Central memory CD8-positive, alpha-beta T cell (primary cell): ENCODE results near the gene NAV2.

Experiments used
- ATAC-seq: fragments of 150-1000 bp; cut with Tn5 transposase; replicated peaks from 2 replicates; pipeline ENCODE4 v1.10.0; 2022; ENCODE audit warnings: mild to moderate bottlenecking, moderate FRiP score, moderate number of reproducible peaks; ENCODE audit not compliant: poor library complexity, severe bottlenecking; ENCODE audit errors: extremely low read depth
- DNase-seq, 2 donors: peaks; one replicate each; pipeline ENCODE4 v3.0.0; 2021; ENCODE audit warnings: low spot score in 2 of 2
- H3K27ac Mint-ChIP-seq: one replicate; pipeline ENCODE4 v1.8.0; 2022; ENCODE audit warnings: low read depth, mild to moderate bottlenecking, moderate library complexity, mixed read lengths
- H3K27me3 Mint-ChIP-seq: one replicate; pipeline ENCODE4 v1.8.0; 2022; ENCODE audit warnings: mixed read lengths
- H3K36me3 Mint-ChIP-seq: one replicate; pipeline ENCODE4 v1.8.0; 2022; ENCODE audit warnings: mild to moderate bottlenecking, moderate library complexity, mixed read lengths; ENCODE audit not compliant: insufficient read depth
- H3K4me1 Mint-ChIP-seq: one replicate; pipeline ENCODE4 v1.8.0; 2022; ENCODE audit warnings: mixed read lengths
- H3K4me3 Mint-ChIP-seq: one replicate; pipeline ENCODE4 v1.8.0; 2022; ENCODE audit warnings: mild to moderate bottlenecking, moderate library complexity, mixed read lengths
- H3K9me3 Mint-ChIP-seq: one replicate; pipeline ENCODE4 v1.8.0; 2022; ENCODE audit warnings: mixed read lengths

NAV2 gene

DNA sequence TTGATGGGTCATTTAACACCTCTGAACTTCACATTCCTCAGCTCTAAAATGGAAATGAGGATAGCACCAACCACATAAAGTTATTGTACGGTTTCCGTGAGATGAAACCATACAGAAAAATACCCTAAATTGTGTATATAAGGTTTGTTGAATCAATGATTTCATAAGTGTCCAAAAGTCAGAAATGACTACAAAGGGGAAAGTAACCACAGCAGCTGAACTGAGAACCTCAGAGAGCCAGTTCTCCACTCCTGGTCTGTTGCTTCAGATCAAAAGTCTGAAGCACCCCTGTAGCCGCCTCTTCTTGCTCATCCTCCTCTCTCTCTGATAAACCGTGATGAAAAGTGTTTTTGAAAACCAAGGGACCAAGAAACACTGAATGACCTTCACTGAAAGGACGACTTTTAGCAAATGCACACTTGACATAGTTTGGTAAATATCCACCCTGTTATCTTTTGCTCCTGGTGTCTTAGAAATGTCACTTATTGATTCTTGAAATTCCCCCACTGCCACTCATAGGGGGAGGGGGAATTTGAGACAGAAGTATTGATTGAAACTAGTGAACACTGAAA is 194.5 kb downstream of the NAV2 start:
- Mint-ChIP-seq H3K36me3 (no peaks in the 10 kb centered on the region), H3K27ac (no peak overlapping the region), H3K9me3 (no peaks in the 10 kb centered on the region), H3K4me1 (no peaks in the 10 kb centered on the region), H3K4me3 (no peak overlapping the region), H3K27me3 (peaks cover 8% of the 10 kb centered on the region)
- ATAC-seq (no peak), DNase-seq (no peak)

- ATAC-seq (no peak), DNase-seq (no peak)
- no peaks in the 10 kb centered on the region for H3K36me3 Mint-ChIP-seq
- peaks cover 8% of the 10 kb centered on the region for H3K27me3 Mint-ChIP-seq
- H3K4me1 Mint-ChIP-seq = no peaks in the 10 kb centered on the region
- no peak overlapping the region for H3K4me3 Mint-ChIP-seq
- no peaks in the 10 kb centered on the region for H3K9me3 Mint-ChIP-seq
- H3K27ac Mint-ChIP-seq = no peak overlapping the region
Measured at GRCh38 chr11:19907839-19908238, 195.2 kb downstream of the NAV2 start.

GRCh38 chr11:19910931-19911330 is 198.3 kb downstream of the NAV2 start:
- Mint-ChIP-seq H3K9me3 (no peaks in the 10 kb centered on the region), H3K4me3 (no peak overlapping the region), H3K4me1 (no peaks in the 10 kb centered on the region), H3K27ac (no peak overlapping the region), H3K27me3 (peaks cover 22% of the 10 kb centered on the region), H3K36me3 (no peaks in the 10 kb centered on the region)
- ATAC-seq = no peak
- DNase-seq = no peak

DNA sequence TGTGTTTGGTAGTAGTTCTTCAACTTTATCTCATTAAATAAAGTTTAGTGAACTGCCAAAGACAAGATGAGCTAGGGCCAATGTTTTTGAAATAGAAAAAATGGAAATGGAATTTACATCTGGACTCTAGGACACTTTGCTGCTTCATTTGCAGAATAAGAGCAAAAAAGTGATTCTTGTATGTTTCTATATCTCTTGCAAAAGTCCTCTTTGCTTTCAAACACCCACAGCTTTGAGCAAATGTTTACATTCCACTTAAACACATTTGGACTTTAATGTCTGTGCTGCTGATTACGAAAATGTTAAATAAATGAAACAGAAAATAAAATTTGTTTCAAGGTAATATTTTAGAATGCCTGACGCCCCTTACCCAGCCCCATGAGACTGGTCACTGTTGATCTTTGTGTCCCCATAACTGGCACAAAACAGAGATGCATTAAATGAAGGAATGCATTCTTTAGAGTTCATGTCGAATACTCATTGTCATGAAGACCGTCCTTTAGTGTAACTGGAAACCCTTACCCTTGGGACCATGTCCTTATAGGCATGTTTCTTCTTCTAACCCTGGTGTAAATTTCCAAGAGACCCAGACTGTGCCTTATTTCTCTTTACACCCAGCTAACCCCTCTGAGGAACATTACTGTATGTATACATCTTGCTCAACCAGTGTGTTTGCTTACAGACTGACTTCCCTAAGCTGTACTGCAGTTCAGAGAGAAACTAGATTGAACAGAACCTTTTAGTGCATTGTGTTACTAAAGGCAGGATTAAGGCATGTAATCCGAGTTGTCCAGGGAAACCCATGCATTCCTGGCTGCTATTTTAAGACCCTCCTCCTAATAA is 199.7 kb downstream of the NAV2 start:
- Mint-ChIP-seq H3K9me3 (no peaks in the 10 kb centered on the region), H3K4me3 (no peak overlapping the region), H3K27ac (no peak overlapping the region), H3K27me3 (peaks cover 22% of the 10 kb centered on the region), H3K36me3 (no peaks in the 10 kb centered on the region), H3K4me1 (no peaks in the 10 kb centered on the region)
- DNase-seq = no peak
- no peak for ATAC-seq

GRCh38 chr11:19912958-19913892 is 200.6 kb downstream of the NAV2 start:
- ATAC-seq (no peak), DNase-seq (no peak)
- Mint-ChIP-seq H3K27ac (no peak overlapping the region), H3K9me3 (no peaks in the 10 kb centered on the region), H3K4me1 (no peaks in the 10 kb centered on the region), H3K4me3 (no peak overlapping the region), H3K36me3 (no peaks in the 10 kb centered on the region), H3K27me3 (peaks cover 27% of the 10 kb centered on the region)

- no peaks in the 10 kb centered on the region for H3K4me1 Mint-ChIP-seq
- DNase-seq (no peak), ATAC-seq (no peak)
- H3K27ac Mint-ChIP-seq = no peak overlapping the region
- peaks cover 32% of the 10 kb centered on the region for H3K27me3 Mint-ChIP-seq
- no peak overlapping the region for H3K4me3 Mint-ChIP-seq
- H3K36me3 Mint-ChIP-seq = no peaks in the 10 kb centered on the region
- no peaks in the 10 kb centered on the region for H3K9me3 Mint-ChIP-seq
Measured at GRCh38 chr11:19913893-19914249, 201.2 kb downstream of the NAV2 start.

GRCh38 chr11:19915808-19916207 is 203.2 kb downstream of the NAV2 start:
- Mint-ChIP-seq H3K27me3 (peaks cover 35% of the 10 kb centered on the region), H3K36me3 (peaks cover 1% of the 10 kb centered on the region)

DNA sequence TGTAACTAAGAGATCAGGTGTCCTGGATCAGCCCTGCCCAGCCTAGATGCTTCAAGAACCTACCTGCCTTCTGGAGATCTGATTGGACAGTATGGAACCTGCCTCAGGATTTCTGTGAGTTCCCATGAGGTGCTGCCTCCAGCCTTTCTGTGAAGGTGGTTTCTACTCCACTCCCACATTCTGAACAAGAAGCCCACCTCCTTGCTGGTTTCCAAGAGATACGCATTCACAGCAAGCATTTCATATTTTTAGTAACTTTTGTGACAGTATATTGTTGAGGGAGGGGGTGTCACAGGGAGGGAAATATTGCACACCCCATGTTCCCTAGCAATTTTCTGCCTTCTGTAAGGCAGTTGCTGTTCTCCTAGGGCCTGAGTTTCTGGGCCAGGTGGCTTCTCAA is 204.4 kb downstream of the NAV2 start:
- no peak for DNase-seq
- Mint-ChIP-seq H3K9me3 (no peaks in the 10 kb centered on the region), H3K4me3 (no peak overlapping the region), H3K27ac (no peak overlapping the region), H3K4me1 (no peaks in the 10 kb centered on the region), H3K27me3 (peaks cover 38% of the 10 kb centered on the region), H3K36me3 (peaks cover 1% of the 10 kb centered on the region)
- ATAC-seq = no peak

More at GRCh38 chr11:19915808-19916207, 203.2 kb downstream of the NAV2 start:
- H3K4me1 Mint-ChIP-seq = no peaks in the 10 kb centered on the region
- no peak overlapping the region for H3K4me3 Mint-ChIP-seq
- ATAC-seq = no peak
- no peak overlapping the region for H3K27ac Mint-ChIP-seq
- DNase-seq = no peak
- no peaks in the 10 kb centered on the region for H3K9me3 Mint-ChIP-seq

GRCh38 chr11:19918302-19919049 is 205.8 kb downstream of the NAV2 start:
- H3K27ac Mint-ChIP-seq = no peak overlapping the region
- DNase-seq = no peak
- H3K27me3 Mint-ChIP-seq = peaks cover 46% of the 10 kb centered on the region

GRCh38 chr11:19919050-19919561 is 206.5 kb downstream of the NAV2 start:
- Mint-ChIP-seq H3K27ac (no peak overlapping the region), H3K4me1 (no peaks in the 10 kb centered on the region), H3K36me3 (peaks cover 1% of the 10 kb centered on the region), H3K9me3 (no peaks in the 10 kb centered on the region), H3K4me3 (no peak overlapping the region), H3K27me3 (peaks cover 47% of the 10 kb centered on the region)
- DNase-seq (no peak), ATAC-seq (no peak)

More at GRCh38 chr11:19918302-19919049, 205.8 kb downstream of the NAV2 start:
- Mint-ChIP-seq H3K4me3 (no peak overlapping the region), H3K4me1 (no peaks in the 10 kb centered on the region), H3K36me3 (peaks cover 1% of the 10 kb centered on the region), H3K9me3 (no peaks in the 10 kb centered on the region)
- ATAC-seq = no peak

DNA sequence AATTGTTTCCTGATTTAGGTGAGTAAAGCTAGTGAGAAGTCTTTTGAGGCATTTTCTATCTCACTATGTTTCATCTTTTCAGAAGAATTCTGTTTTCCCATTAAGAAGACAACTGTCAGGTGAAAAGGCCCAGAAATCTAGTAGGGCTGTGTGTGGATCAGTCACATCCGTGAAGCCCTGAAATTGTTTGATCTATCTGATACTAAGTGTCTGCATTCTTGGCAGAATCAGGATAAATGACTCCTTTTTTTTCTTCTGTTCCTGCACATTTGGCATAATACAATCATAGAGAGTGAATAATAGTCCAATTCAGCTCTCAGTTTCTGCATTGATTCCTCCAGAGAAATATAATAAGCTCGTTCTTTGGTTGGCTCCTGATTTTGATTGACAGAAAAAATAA is 208.3 kb downstream of the NAV2 start:
- DNase-seq = no peak

More for the DNA sequence above, 208.3 kb downstream of the NAV2 start:
- no peak for ATAC-seq
- Mint-ChIP-seq H3K4me3 (no peak overlapping the region), H3K36me3 (peaks cover 1% of the 10 kb centered on the region), H3K4me1 (no peaks in the 10 kb centered on the region), H3K27me3 (peaks cover 45% of the 10 kb centered on the region), H3K27ac (no peak overlapping the region), H3K9me3 (no peaks in the 10 kb centered on the region)
